ENCODE results near the gene TSC2.
"Not testable (repeated sequence)": the region's sequence is repeated elsewhere in the genome, so short reads cannot be mapped to it uniquely, and the experiment has no call there.

TSC2 gene

GRCh38 chr16:2109271-2109580, 61.4 kb downstream of the TSC2 start:
- DNase-seq (ENCODE audit: insufficient read length, low spot score); FAIRE-seq: not testable (repeated sequence)

GRCh38 chr16:2109872-2110271, 62.1 kb downstream of the TSC2 start:
- FAIRE-seq; DNase-seq (ENCODE audit: insufficient read length, low spot score): not testable (repeated sequence)

GRCh38 chr16:2110332-2111008, 62.7 kb downstream of the TSC2 start:
- not testable (repeated sequence) for FAIRE-seq; DNase-seq (ENCODE audit: insufficient read length, low spot score)

GRCh38 chr16:2111009-2111353, 63.2 kb downstream of the TSC2 start:
- not testable (repeated sequence) for DNase-seq (ENCODE audit: insufficient read length, low spot score); FAIRE-seq

GRCh38 chr16:2111412-2112335, 63.9 kb downstream of the TSC2 start:
- DNase-seq (ENCODE audit: insufficient read length, low spot score); FAIRE-seq: not testable (repeated sequence)

GRCh38 chr16:2112539-2113106, 64.8 kb downstream of the TSC2 start:
- not testable (repeated sequence) for FAIRE-seq; DNase-seq (ENCODE audit: insufficient read length, low spot score)

GRCh38 chr16:2114225-2114624, 66.4 kb downstream of the TSC2 start:
- not testable (repeated sequence) for FAIRE-seq; DNase-seq (ENCODE audit: insufficient read length, low spot score)

GRCh38 chr16:2114885-2115590, 67.3 kb downstream of the TSC2 start:
- FAIRE-seq; DNase-seq (ENCODE audit: insufficient read length, low spot score): not testable (repeated sequence)

- DNase-seq (ENCODE audit: insufficient read length, low spot score) (no peak), FAIRE-seq (no peak)
- TF ChIP-seq TAF1 (IDR thresholded peaks at IDR 0.05; ENCODE audit: low read depth, low read length), result no peak
- no peak for TF ChIP-seq PAX5 (IDR thresholded peaks at IDR 0.05; ENCODE audit: insufficient read depth, low read length, severe bottlenecking)
- no peak for TF ChIP-seq POLR2AphosphoS5 (IDR thresholded peaks at IDR 0.05; ENCODE audit: low read depth, low read length)
- no peak for TF ChIP-seq POLR2A (IDR thresholded peaks at IDR 0.05; ENCODE audit: low read depth, low read length)
- no peak for TF ChIP-seq POU2F2 (IDR thresholded peaks at IDR 0.05; ENCODE audit: low read depth, low read length)
- TF ChIP-seq SPI1 (IDR thresholded peaks at IDR 0.05; ENCODE audit: low read depth, low read length), result no peak
Measured at GRCh38 chr16:2115591-2115973, 67.8 kb downstream of the TSC2 start.

GRCh38 chr16:2116428-2116827, 68.6 kb downstream of the TSC2 start:
- FAIRE-seq; DNase-seq (ENCODE audit: insufficient read length, low spot score): not testable (repeated sequence)

- not testable (repeated sequence) for FAIRE-seq; DNase-seq (ENCODE audit: insufficient read length, low spot score)
Measured at GRCh38 chr16:2117341-2117740, 69.6 kb downstream of the TSC2 start.

- DNase-seq (ENCODE audit: insufficient read length, low spot score); FAIRE-seq: not testable (repeated sequence)
Measured at GRCh38 chr16:2117960-2118722, 70.4 kb downstream of the TSC2 start.

GRCh38 chr16:2121325-2121724, 73.5 kb downstream of the TSC2 start:
- not testable (repeated sequence) for DNase-seq (ENCODE audit: insufficient read length, low spot score); FAIRE-seq
